OCI-LY1 (cell line): ENCODE results near the gene IMMP2L.

Source experiments
- H2AFZ ChIP-seq: fragments of 200-600 bp; sonication (generic), shearing (Covaris generic); 2 replicates; pipeline ENCODE4 v1.6.0; 2014; ENCODE audit warnings: antibody characterized with exemption, mild to moderate bottlenecking, low read length
- H3F3A ChIP-seq: fragments of 200-600 bp; sonication (generic), shearing (Covaris generic); 2 replicates; pipeline ENCODE4 v1.6.0; 2014; ENCODE audit warnings: mild to moderate bottlenecking, antibody characterized with exemption, low read length, moderate library complexity; ENCODE audit not compliant: insufficient read depth
- H3K27ac ChIP-seq: fragments of 200-600 bp; sonication (generic); 2 replicates; pipeline ENCODE4 v1.5.1; 2014; ENCODE audit warnings: low read length, mixed run types, mild to moderate bottlenecking, low read depth; ENCODE audit not compliant: poor library complexity, severe bottlenecking
- H3K27me3 ChIP-seq: fragments of 200-600 bp; sonication (generic); 2 replicates; pipeline ENCODE4 v1.6.0; 2014; ENCODE audit warnings: antibody characterized with exemption, mild to moderate bottlenecking, low read length, moderate library complexity; ENCODE audit not compliant: insufficient read depth
- H3K36me3 ChIP-seq: fragments of 200-600 bp; sonication (generic); 2 replicates; pipeline ENCODE4 v1.6.1; 2014; ENCODE audit warnings: mild to moderate bottlenecking, antibody characterized with exemption, low read length, moderate library complexity, mixed read lengths; ENCODE audit not compliant: insufficient read depth
- H3K4me1 ChIP-seq: fragments of 200-600 bp; sonication (generic); 2 replicates; pipeline ENCODE4 v1.5.1; 2014; ENCODE audit warnings: mild to moderate bottlenecking, low read length, moderate library complexity; ENCODE audit not compliant: insufficient read depth, severe bottlenecking
- H3K4me2 ChIP-seq: fragments of 200-600 bp; sonication (generic), shearing (Covaris generic); 2 replicates; pipeline ENCODE4 v1.6.1; 2014; ENCODE audit warnings: low read length
- H3K4me3 ChIP-seq: fragments of 200-600 bp; sonication (generic); 2 replicates; pipeline ENCODE4 v1.5.1; 2014; ENCODE audit warnings: low read length, low read depth, mild to moderate bottlenecking, mixed read lengths; ENCODE audit not compliant: poor library complexity, severe bottlenecking
- H3K79me2 ChIP-seq: fragments of 200-600 bp; shearing (Covaris generic); 2 replicates; pipeline ENCODE4 v1.6.1; 2016; ENCODE audit warnings: mixed run types, low read length, mixed read lengths; ENCODE audit not compliant: insufficient read depth
- H3K9ac ChIP-seq: fragments of 200-600 bp; sonication (generic), shearing (Covaris generic); 2 replicates; pipeline ENCODE4 v1.6.1; 2014; ENCODE audit warnings: mild to moderate bottlenecking, low read length, mixed read lengths
- H3K9me2 ChIP-seq: fragments of 200-600 bp; sonication (generic), shearing (Covaris generic); 2 replicates; pipeline ENCODE4 v1.6.1; 2014; ENCODE audit warnings: low read depth, mild to moderate bottlenecking, low read length, mixed read lengths
- H3K9me3 ChIP-seq: fragments of 200-600 bp; shearing (Covaris generic); 2 replicates; pipeline ENCODE4 v1.6.1; 2014; ENCODE audit warnings: low read length, mixed read lengths
- H4K20me1 ChIP-seq: fragments of 200-600 bp; sonication (generic), shearing (Covaris generic); 2 replicates; pipeline ENCODE4 v1.6.0; 2016; ENCODE audit warnings: mild to moderate bottlenecking, low read length; ENCODE audit not compliant: insufficient read depth
- CTCF ChIP-seq: fragments of 200-600 bp; sonication (generic), shearing (Covaris generic); IDR thresholded peaks from 2 replicates; pipeline ENCODE4 v1.5.1; 2017; ENCODE audit warnings: mild to moderate bottlenecking, antibody characterized with exemption, low read length, moderate library complexity, mixed read lengths
- EZH2 ChIP-seq: fragments of 200-600 bp; sonication (generic), shearing (Covaris generic); IDR thresholded peaks from 2 replicates; pipeline ENCODE4 v1.8.0; 2017; ENCODE audit warnings: borderline replicate concordance, mixed run types, mild to moderate bottlenecking, antibody characterized with exemption, low read length, moderate library complexity, mixed read lengths

Gene IMMP2L

DNA sequence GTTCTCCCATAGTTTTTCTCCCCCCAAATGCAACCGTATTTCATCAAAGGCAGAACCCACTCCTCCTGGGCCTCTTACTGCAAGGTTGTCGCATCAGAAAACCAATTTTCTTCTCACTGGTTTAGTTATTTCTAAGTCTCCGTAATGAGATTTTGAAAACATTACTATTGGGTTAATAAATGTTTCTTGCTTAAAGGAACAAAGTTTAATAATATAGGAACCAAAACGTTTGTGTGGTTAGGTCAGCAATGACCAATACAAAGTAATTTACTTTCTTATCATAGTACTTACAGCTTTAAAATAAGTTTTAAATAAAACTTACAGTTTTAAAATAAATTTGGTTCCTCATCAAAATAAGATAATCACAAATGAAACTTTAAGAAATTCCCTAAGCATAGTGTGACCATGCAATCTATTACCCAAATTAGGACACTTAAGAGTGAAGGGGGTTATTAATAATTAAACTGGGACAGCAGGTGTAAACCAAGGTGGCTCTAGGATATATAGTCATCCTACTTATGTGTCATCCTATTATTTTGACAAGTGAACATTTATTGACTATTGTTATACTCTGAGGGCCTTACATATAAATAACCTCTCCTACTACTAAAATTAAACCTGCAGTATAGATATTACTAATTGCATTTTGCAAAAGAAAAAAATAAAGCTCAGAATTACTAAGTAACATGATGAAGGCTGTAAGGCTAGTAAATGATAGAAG is 886.7 kb downstream of the IMMP2L start:
- H3K9me3 ChIP-seq, result no peaks in the 10 kb centered on the region; the same call in 1 of the 2 replicates
- no peaks in the 10 kb centered on the region for H3K9me2 ChIP-seq
- no peaks in the 10 kb centered on the region for H4K20me1 ChIP-seq
- no peaks in the 10 kb centered on the region for H3K4me1 ChIP-seq
- H3F3A ChIP-seq, result no peaks in the 10 kb centered on the region
- no peaks in the 10 kb centered on the region for H3K27me3 ChIP-seq
- no peak overlapping the region for H3K4me3 ChIP-seq
- no peaks in the 10 kb centered on the region for H3K36me3 ChIP-seq
- no peak overlapping the region for H3K9ac ChIP-seq
- TF ChIP-seq CTCF (no peak), EZH2 (no peak)
- H2AFZ ChIP-seq, result no peak overlapping the region
- H3K4me2 ChIP-seq, result no peak overlapping the region
- no peaks in the 10 kb centered on the region for H3K79me2 ChIP-seq
- no peak overlapping the region for H3K27ac ChIP-seq

GRCh38 chr7:110673148-110673547 is 889.1 kb downstream of the IMMP2L start:
- Histone ChIP-seq H3K9me3 (no peaks in the 10 kb centered on the region; the same call in 1 of the 2 replicates), H3K79me2 (no peaks in the 10 kb centered on the region), H2AFZ (no peak overlapping the region), H3K4me1 (no peaks in the 10 kb centered on the region), H3K27me3 (no peaks in the 10 kb centered on the region), H3K27ac (no peak overlapping the region), H3F3A (no peaks in the 10 kb centered on the region), H3K9me2 (no peaks in the 10 kb centered on the region), H4K20me1 (no peaks in the 10 kb centered on the region), H3K4me2 (no peak overlapping the region), H3K4me3 (no peak overlapping the region), H3K36me3 (no peaks in the 10 kb centered on the region), H3K9ac (no peak overlapping the region)
- TF ChIP-seq CTCF (no peak), EZH2 (no peak)

DNA sequence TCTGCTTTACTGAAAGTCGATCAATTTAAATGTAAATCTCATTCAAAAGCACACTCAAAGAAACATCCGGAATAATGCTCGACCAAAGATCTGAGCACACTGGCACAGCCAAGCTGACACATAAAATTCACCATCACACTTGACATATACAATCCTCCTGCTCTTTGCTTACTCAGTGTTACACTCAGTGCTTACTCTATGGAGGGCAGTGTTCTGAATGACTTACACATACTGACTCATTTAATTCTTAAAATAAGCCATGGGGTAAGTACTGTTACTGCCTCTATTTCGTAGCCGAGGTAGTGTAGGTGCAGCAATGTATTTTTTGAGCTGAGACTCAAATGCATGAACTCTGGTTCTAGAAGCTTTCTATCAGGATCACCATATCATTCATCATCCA is 892.9 kb downstream of the IMMP2L start:
- Histone ChIP-seq H3K27me3 (no peaks in the 10 kb centered on the region), H3K36me3 (no peaks in the 10 kb centered on the region), H3K9me3 (no peaks in the 10 kb centered on the region; the same call in 1 of the 2 replicates), H3K4me2 (no peak overlapping the region), H3K27ac (no peak overlapping the region), H4K20me1 (no peaks in the 10 kb centered on the region), H2AFZ (no peak overlapping the region), H3K4me3 (no peak overlapping the region), H3K4me1 (no peaks in the 10 kb centered on the region), H3K9ac (no peak overlapping the region), H3F3A (no peaks in the 10 kb centered on the region), H3K9me2 (no peaks in the 10 kb centered on the region), H3K79me2 (no peaks in the 10 kb centered on the region)
- TF ChIP-seq EZH2 (no peak), CTCF (no peak)
